ENCODE data around the gene PLAU. TPM values are rescaled to one million over a fixed set of nuclear protein-coding genes. Genes with fewer than 3 reads are reported as not detected.

PLAU gene
- total and polyA plus RNA-seq, 2 of the 13 experiments (the other 11 are each of a cell fraction or from before 2014, with no cell fraction given): 0.45 to 11.2 TPM

GRCh38 chr10:73948947-73949633 lies 38.2 kb downstream of the PLAU start (continued):
- TF ChIP-seq ZNF318 (CRISPR knock-in tag; IDR thresholded peaks at IDR 0.05): no peak

DNA sequence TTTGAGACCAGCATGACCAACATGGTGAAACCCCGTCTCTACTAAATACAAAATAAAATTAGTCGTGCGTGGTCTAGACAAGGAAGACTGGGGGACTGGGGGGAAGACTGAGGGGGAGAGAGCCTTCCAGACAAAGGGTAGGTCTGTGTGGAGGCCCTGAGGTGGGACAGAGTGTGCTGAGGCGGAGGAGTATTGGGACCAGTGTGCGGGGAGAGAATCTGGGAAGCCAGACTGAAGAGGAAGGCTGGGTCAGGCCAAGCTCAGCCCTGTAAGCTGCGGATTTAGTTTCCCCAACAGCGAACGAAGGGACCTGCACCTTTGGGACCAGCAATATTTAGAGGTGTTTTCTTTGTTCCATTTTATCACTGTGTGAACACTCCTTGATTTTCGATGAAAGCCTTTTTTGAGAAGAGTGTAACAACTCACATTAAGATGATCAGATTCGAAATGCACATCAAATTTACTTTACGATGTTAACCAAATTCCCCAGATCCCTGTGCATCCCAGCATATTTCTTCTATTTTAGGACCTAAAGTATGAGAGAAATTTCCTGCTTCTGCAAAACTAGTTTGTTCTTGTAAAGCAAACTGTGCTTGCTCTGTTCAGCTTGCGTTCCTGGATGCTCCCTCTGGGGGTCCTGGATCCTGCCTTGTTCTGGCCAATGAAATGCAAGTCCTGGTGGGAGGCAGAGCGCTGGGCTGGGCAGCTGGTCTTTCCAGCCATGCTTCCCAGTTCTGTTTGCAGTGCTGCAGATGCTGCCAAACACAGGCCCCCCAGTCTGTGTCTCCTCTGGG lies 39.4 kb downstream of the PLAU start:
- DNase-seq (ENCODE audit: low spot score) (no peak), ATAC-seq (no peak), FAIRE-seq (no peak)
- H3K4me2 ChIP-seq (ENCODE audit: low read depth, low read length): no peak overlapping the region
- CTCF ChIA-PET (ENCODE audit: low intra/inter-chr PET ratio, low total read pairs): no interaction called here
- in situ Hi-C loops (cut with HindIII; ENCODE audit: extremely low pct_ligation_motif_present, low pct_unique_long_range_greater_than_20kb): no loop called here
- intact Hi-C loops (cut with micrococcal nuclease; ENCODE audit: unreplicated experiment): no loop called here
- H3K27ac ChIP-seq (ENCODE audit: extremely low read length, insufficient read depth, low read length): no peak overlapping the region
- no peaks in the 10 kb centered on the region for H3K36me3 ChIP-seq (replicated peaks in 1 of 2; ENCODE audit: control insufficient read depth in 1 of 2, insufficient read depth in 2 of 2, low read length in 2 of 2)
- H3K9me3 ChIP-seq (ENCODE audit: low read length): no peaks in the 10 kb centered on the region
- 57% methylated on average over 13 of the region's 13 CpGs for WGBS (ENCODE audit: low lambda C conversion rate)
- H4K20me1 ChIP-seq (ENCODE audit: insufficient read depth, low read length): no peaks in the 10 kb centered on the region
- POLR2A ChIA-PET: no interaction called here
- no peaks in the 10 kb centered on the region for H3K79me2 ChIP-seq (ENCODE audit: insufficient read depth, low read length)
- no peaks in the 10 kb centered on the region for H3K4me1 ChIP-seq (ENCODE audit: insufficient read depth, low read length)
- H2AFZ ChIP-seq (ENCODE audit: low read length): no peak overlapping the region
- BruUV-seq (replicated peaks): no TSS peak
- no peak overlapping the region for H3K4me3 ChIP-seq (replicated peaks in 1 of 3; ENCODE audit: insufficient read depth in 1 of 3, low read depth in 2 of 3, low read length in 3 of 3)
- H3K9ac ChIP-seq (ENCODE audit: insufficient read depth, low read depth, low read length): no peak overlapping the region
- no peaks in the 10 kb centered on the region for H3K27me3 ChIP-seq (ENCODE audit: control insufficient read depth in 1 of 2, insufficient read depth in 2 of 2, low read length in 2 of 2)
- TF ChIP-seq SRY (CRISPR knock-in tag; IDR thresholded peaks at IDR 0.05) (no peak), TCF12 (IDR thresholded peaks at IDR 0.05) (no peak), TCF12 (CRISPR knock-in tag; IDR thresholded peaks at IDR 0.05) (no peak), ZNF572 (CRISPR knock-in tag; IDR thresholded peaks at IDR 0.05) (no peak)
- TF ChIP-seq, protein P1, sequence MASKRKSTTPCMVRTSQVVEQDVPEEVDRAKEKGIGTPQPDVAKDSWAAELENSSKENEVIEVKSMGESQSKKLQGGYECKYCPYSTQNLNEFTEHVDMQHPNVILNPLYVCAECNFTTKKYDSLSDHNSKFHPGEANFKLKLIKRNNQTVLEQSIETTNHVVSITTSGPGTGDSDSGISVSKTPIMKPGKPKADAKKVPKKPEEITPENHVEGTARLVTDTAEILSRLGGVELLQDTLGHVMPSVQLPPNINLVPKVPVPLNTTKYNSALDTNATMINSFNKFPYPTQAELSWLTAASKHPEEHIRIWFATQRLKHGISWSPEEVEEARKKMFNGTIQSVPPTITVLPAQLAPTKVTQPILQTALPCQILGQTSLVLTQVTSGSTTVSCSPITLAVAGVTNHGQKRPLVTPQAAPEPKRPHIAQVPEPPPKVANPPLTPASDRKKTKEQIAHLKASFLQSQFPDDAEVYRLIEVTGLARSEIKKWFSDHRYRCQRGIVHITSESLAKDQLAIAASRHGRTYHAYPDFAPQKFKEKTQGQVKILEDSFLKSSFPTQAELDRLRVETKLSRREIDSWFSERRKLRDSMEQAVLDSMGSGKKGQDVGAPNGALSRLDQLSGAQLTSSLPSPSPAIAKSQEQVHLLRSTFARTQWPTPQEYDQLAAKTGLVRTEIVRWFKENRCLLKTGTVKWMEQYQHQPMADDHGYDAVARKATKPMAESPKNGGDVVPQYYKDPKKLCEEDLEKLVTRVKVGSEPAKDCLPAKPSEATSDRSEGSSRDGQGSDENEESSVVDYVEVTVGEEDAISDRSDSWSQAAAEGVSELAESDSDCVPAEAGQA (IDR thresholded peaks at IDR 0.05; ENCODE audit: low read depth): no peak
- TF ChIP-seq, protein P1 (CRISPR knock-in tag; IDR thresholded peaks at IDR 0.05; ENCODE audit: borderline replicate concordance): no peak
